ENCODE data around the gene DNAH8. TPM values are rescaled to one million over a fixed set of nuclear protein-coding genes. Genes with fewer than 3 reads are reported as not detected.

The DNAH8 gene
- total and polyA plus RNA-seq, 2 donors (not counting 3 experiments of a cell fraction or from before 2014, with no cell fraction given) = 0.29 to 0.61 TPM

DNA sequence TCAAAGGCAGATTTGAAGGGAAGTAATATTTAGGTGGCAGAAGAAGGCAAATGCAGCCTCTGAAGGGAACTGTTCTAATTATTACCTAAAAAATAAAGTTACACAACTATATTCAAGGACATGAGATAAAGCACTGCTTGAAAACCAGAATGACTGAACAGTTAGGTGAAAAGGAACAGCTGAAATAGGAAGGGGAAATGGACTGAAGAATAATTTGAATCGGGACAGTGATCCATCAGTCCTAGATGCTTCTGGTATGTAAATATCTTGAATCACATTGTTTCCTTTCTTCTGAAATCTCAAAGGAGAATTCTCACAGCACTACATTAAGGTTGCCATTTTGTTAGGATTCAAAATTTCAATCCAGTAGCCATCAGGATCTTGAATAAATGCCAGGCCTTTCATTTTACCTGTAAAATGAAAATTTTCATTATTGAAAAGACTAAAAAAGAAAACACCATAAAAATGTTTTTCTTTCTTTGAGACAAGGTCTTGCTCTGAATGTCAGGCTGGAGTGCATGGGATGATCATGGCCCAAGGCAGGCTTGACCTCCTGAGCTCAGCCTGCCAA, 38.1 kb upstream of the DNAH8 start:
- Histone ChIP-seq H3K4me3 (replicated peaks in 1 of 3; ENCODE audit: insufficient read depth in 1 of 3, low read depth in 1 of 3, low read length in 3 of 3) (no peak overlapping the region), H3K79me2 (ENCODE audit: control insufficient read depth, insufficient read depth, low read length) (no peaks in the 10 kb centered on the region), H3K9me3 (replicated peaks; ENCODE audit: control insufficient read depth, insufficient read depth, low read length) (no peaks in the 10 kb centered on the region), H4K20me1 (replicated peaks; ENCODE audit: control insufficient read depth, extremely low read depth, insufficient read depth, low read length) (no peaks in the 10 kb centered on the region), H3K4me2 (ENCODE audit: insufficient read depth, low read length) (no peak overlapping the region), H3K9ac (replicated peaks; ENCODE audit: extremely low read depth, insufficient read depth, low read length) (no peak overlapping the region), H3K36me3 (ENCODE audit: control insufficient read depth in 2 of 2, extremely low read depth in 1 of 2, insufficient read depth in 2 of 2, low read length in 2 of 2) (peaks cover 5 to 14% of the 10 kb centered on the region in 2 experiments), H3K27me3 (ENCODE audit: control insufficient read depth in 2 of 2, insufficient read depth in 2 of 2, low read length in 2 of 2) (no peaks in the 10 kb centered on the region), H2AFZ (ENCODE audit: low read depth, low read length) (no peak overlapping the region), H3K27ac (ENCODE audit: insufficient read depth, low read depth, low read length) (no peak overlapping the region), H3K4me1 (ENCODE audit: control insufficient read depth, extremely low read depth, insufficient read depth, low read length) (peaks cover 15% of the 10 kb centered on the region), H3K9me1 (replicated peaks; ENCODE audit: control insufficient read depth, extremely low read depth, insufficient read depth, low read length) (no peaks in the 10 kb centered on the region)
- ChIA-PET POLR2A (no interaction called here), CTCF (interaction anchor here (1.0 kb wide), 1 partner anchor 96 kb away, joined by 3 read pairs; no protein-coding TSS in a partner anchor)
- BruUV-seq (replicated peaks) = no TSS peak
- dilution Hi-C loops (cut with MboI; ENCODE audit: extremely low pct_ligation_motif_present, low sequenced_read_pairs) (no loop called here), intact Hi-C loops (cut with micrococcal nuclease) (loop anchor here (10.0 kb wide), 2 partner anchors 482 to 652 kb away; no protein-coding TSS in a partner anchor)
- TF ChIP-seq EZH2 (IDR thresholded peaks at IDR 0.05; ENCODE audit: borderline replicate concordance, low read depth, low read length, severe bottlenecking) (no peak), JUN (IDR thresholded peaks at IDR 0.05; ENCODE audit: borderline replicate concordance, insufficient read depth, insufficient read length, low read depth) (no peak), GATA2 (IDR thresholded peaks at IDR 0.05; ENCODE audit: insufficient read depth, insufficient read length, low read depth, low read length) (no peak), MYC (IDR thresholded peaks at IDR 0.05; ENCODE audit: low read depth, low read length) (no peak), POLR2A (IDR thresholded peaks at IDR 0.05; ENCODE audit: low read depth, low read length) (no peak), CTCF (IDR thresholded peaks at IDR 0.05; ENCODE audit: extremely low read depth in 1 of 2, insufficient read depth in 1 of 2, low read depth in 1 of 2, low read length in 2 of 2) (no peak), FOS (IDR thresholded peaks at IDR 0.05; ENCODE audit: borderline replicate concordance, insufficient read depth, low read length) (no peak), POLR2AphosphoS5 (IDR thresholded peaks at IDR 0.05; ENCODE audit: insufficient read depth, low read depth, low read length) (no peak)
- TF ChIP-seq, protein P1, sequence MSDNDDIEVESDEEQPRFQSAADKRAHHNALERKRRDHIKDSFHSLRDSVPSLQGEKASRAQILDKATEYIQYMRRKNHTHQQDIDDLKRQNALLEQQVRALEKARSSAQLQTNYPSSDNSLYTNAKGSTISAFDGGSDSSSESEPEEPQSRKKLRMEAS (IDR thresholded peaks at IDR 0.05; ENCODE audit: insufficient read depth, insufficient read length) = no peak
- DNase-seq (ENCODE audit: low read depth, low spot score) (no peak), FAIRE-seq (no peak)
